G401 (cell line): ENCODE measurements around the gene HS3ST3A1. TPM values are rescaled to one million over a fixed set of nuclear protein-coding genes. Genes with fewer than 3 reads are reported as not detected.
A peak's percentile ranks its signal among the peaks of the same experiment; 100 is the strongest.

Experiments
- DNase-seq: peaks from one replicate; pipeline ENCODE4 v3.0.0-alpha.2; 2015; ENCODE audit warnings: low spot score
- in situ Hi-C: cut with HindIII; loops from 2 replicates; pipeline ENCODE4 v1.10.0; 2016; ENCODE audit warnings: low sequenced_read_pairs, mixed read lengths
- total RNA-seq: library from RNA; depleted of rRNA; stranded (reverse); fragments of >200 nt; shearing (Covaris generic); gene quantifications from 2 replicates; pipeline ENCODE4 v1.2.3, GENCODE V29; 2014; rRNA removed

HS3ST3A1 gene
- 0.18 TPM in 1 of 2 replicates, not detected in the other for total RNA-seq

- DNase-seq = no peak
- in situ Hi-C loops = no loop called here
Measured at GRCh38 chr17:13601776-13602551, at the start of gene HS3ST3A1. TSS of gene HS3ST3A1 (minus strand) at chr17:13601929. CDS start at chr17:13601129, 800 bp downstream.

GRCh38 chr17:13650096-13650675 lies 48.5 kb upstream of the HS3ST3A1 start:
- DNase-seq = no peak
- in situ Hi-C loops = no loop called here

GRCh38 chr17:13647543-13648021 lies 45.9 kb upstream of the HS3ST3A1 start:
- peak; percentile 69 for DNase-seq
- in situ Hi-C loops = no loop called here

- in situ Hi-C loops = no loop called here
Measured at GRCh38 chr17:13646969-13647542, 45.3 kb upstream of the HS3ST3A1 start.

GRCh38 chr17:13646411-13646810 lies 44.7 kb upstream of the HS3ST3A1 start:
- DNase-seq = no peak

More at GRCh38 chr17:13646969-13647542, 45.3 kb upstream of the HS3ST3A1 start:
- no peak for DNase-seq

GRCh38 chr17:13643180-13643579 lies 41.5 kb upstream of the HS3ST3A1 start:
- no peak for DNase-seq
- in situ Hi-C loops = no loop called here

More at GRCh38 chr17:13646411-13646810, 44.7 kb upstream of the HS3ST3A1 start:
- in situ Hi-C loops = no loop called here

GRCh38 chr17:13642188-13642587 lies 40.5 kb upstream of the HS3ST3A1 start:
- no peak for DNase-seq
- in situ Hi-C loops = no loop called here

GRCh38 chr17:13640551-13640950 lies 38.8 kb upstream of the HS3ST3A1 start:
- DNase-seq = no peak
- in situ Hi-C loops = no loop called here

GRCh38 chr17:13638855-13639458 lies 37.2 kb upstream of the HS3ST3A1 start:
- in situ Hi-C loops = no loop called here
- no peak for DNase-seq

GRCh38 chr17:13636951-13637350 lies 35.2 kb upstream of the HS3ST3A1 start:
- in situ Hi-C loops = no loop called here
- no peak for DNase-seq

- in situ Hi-C loops = no loop called here
- DNase-seq = no peak
Measured at GRCh38 chr17:13635951-13636350, 34.2 kb upstream of the HS3ST3A1 start.

- in situ Hi-C loops = no loop called here
- no peak for DNase-seq
Measured at GRCh38 chr17:13634021-13634420, 32.3 kb upstream of the HS3ST3A1 start.

- DNase-seq = no peak
- in situ Hi-C loops = no loop called here
Measured at GRCh38 chr17:13631529-13631928, 29.8 kb upstream of the HS3ST3A1 start.

GRCh38 chr17:13626703-13627102 lies 25.0 kb upstream of the HS3ST3A1 start:
- DNase-seq = no peak
- in situ Hi-C loops = no loop called here

- no peak for DNase-seq
- in situ Hi-C loops = no loop called here
Measured at GRCh38 chr17:13619462-13619861, 17.7 kb upstream of the HS3ST3A1 start.

GRCh38 chr17:13616031-13616430 lies 14.3 kb upstream of the HS3ST3A1 start:
- DNase-seq = no peak
- in situ Hi-C loops = no loop called here

GRCh38 chr17:13609941-13610340 lies 8.2 kb upstream of the HS3ST3A1 start:
- in situ Hi-C loops = no loop called here

GRCh38 chr17:13601322-13601775 lies 380 bp downstream of the HS3ST3A1 start:
- in situ Hi-C loops = no loop called here

More at GRCh38 chr17:13609941-13610340, 8.2 kb upstream of the HS3ST3A1 start:
- DNase-seq = no peak

GRCh38 chr17:13600475-13601321 lies 1.0 kb downstream of the HS3ST3A1 start:
- in situ Hi-C loops = no loop called here
- no peak for DNase-seq

More at GRCh38 chr17:13601322-13601775, 380 bp downstream of the HS3ST3A1 start:
- DNase-seq = no peak
